Stimulated activated CD4-positive, alpha-beta T cell treated with anti-CD3 and anti-CD28 coated beads, TNF-alpha, amount 100 ng/mL, for 48 hours (primary cell): ENCODE data around the gene SRI.

ENCODE experiments used
- DNase-seq, 3 donors: peaks; one replicate each; pipeline ENCODE4 v3.0.0-alpha.2; 2020; ENCODE audit warnings: low read depth in 3 of 3

SRI gene

DNA sequence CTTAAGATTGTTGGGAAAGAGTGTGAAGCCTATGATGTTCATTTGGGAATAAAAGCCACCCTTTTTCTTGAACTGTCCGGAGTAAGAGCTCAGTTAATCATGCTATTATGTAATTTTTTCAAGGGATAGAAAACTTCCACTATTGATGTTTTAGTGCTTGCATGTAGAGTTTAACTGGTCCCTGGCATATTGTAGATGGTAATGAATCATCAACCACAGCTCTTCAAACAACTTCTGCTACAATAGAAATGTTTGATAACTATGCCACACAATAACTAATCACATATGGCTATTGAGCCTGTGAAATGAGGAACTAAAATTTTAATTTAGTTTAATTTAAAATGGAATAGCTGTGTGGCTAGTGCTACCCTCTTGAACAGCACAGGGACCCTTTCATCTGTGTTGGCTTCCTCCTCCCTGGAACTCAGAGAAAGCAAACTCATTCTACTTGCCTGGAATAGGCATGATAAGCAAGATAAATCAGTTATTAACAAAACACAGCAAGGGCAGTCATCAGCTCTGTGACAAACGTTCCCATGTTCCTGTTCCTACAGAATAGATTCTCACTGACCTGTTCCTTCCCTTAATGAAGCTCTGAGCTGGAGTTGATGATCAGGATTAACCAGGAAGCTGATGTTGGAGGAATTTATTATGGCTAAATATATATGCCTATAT lies 4.9 kb upstream of the SRI start:
- no peak for DNase-seq

- DNase-seq = no peak
Observed at GRCh38 chr7:88223265-88223664, 3.4 kb upstream of the SRI start.

DNA sequence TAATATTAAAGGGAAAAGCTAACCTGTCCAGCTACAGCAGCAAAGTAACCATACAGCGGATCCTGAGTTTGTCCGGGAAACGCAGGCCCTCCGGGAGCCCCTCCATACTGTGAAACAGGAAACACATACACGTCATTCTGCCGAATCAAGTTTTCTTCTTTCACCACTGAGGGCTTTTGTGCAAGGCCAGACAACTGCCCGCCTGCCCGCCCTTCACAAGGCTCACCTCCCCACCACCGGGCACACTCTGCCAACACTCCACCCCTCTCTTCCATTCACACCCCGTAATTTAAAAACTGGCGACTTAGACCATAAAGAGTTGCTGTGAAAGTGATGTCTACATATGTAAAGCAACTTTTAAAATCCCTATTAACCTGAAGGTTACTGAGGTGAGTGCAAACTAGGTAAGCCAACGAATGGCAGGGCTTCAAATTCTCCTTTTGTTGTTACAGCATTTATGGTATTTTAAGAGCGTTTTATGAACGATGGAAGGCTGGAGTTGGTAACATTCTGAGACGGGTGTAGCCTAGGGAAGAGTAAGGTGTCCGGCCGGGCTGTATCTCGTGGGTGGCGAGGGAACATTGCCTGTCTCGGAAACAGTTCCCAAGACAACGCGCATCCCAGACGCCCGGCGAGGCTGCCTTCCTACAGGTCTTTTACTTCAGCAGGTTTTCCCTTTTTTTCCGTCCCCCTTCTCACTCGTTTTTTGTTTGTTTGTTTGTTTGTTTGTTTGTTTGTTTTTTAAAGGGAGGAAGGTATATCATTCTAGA lies 817 bp downstream of the SRI start:
- no peak for DNase-seq

- DNase-seq = no peak
Observed at GRCh38 chr7:88218429-88218745, 1.5 kb downstream of the SRI start.

GRCh38 chr7:88217675-88218428 lies 2.0 kb downstream of the SRI start:
- no peak for DNase-seq

- DNase-seq = no peak
Observed at GRCh38 chr7:88216276-88216675, 3.6 kb downstream of the SRI start.

- DNase-seq = no peak
Observed at GRCh38 chr7:88215295-88215694, 4.5 kb downstream of the SRI start.

GRCh38 chr7:88214456-88214855 lies 5.4 kb downstream of the SRI start:
- no peak for DNase-seq

GRCh38 chr7:88212918-88213317 lies 6.9 kb downstream of the SRI start:
- no peak for DNase-seq

DNA sequence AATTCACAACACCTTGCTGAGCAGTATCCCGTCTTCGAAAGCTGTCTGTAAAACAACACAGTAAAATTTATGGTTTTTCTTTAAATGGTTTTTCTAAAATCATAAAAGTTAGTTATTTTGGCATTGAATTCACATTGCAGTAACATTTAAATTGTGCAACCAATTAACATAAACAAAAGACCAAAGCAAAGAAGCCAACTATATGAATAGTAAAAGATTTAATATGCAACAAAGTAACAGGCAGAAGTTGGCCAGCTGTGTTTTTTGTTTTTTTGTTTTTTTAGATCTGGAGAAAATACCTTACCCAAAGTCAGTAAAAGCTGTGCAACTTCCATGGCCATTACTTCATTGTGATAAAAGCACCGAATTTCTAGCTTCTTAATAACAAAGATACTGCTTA lies 11.3 kb downstream of the SRI start:
- DNase-seq = no peak

DNA sequence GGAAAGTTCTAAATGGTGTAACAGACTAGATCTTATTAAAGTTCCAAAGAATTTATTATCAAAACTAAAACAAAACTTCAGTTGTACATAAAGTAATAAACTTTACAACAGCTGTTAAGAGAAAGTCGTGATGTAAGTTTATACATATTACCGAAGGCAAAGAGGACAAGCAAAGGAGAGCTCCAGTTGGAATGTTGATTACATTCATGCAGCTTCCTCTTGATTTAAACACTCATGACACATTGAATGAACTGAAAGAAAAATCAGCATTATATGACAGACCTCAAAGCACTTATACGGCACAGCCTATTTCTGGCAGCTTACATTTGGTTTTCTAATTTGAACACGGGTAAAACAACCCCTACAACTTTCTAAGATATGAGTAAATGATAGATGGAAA lies 13.6 kb downstream of the SRI start:
- no peak for DNase-seq

- DNase-seq = no peak
Observed at GRCh38 chr7:88205179-88205578, 14.7 kb downstream of the SRI start.

- DNase-seq = no peak
Observed at GRCh38 chr7:88204525-88205110, 15.2 kb downstream of the SRI start.

- DNase-seq = no peak
Observed at GRCh38 chr7:88203401-88203800, 16.4 kb downstream of the SRI start.

DNA sequence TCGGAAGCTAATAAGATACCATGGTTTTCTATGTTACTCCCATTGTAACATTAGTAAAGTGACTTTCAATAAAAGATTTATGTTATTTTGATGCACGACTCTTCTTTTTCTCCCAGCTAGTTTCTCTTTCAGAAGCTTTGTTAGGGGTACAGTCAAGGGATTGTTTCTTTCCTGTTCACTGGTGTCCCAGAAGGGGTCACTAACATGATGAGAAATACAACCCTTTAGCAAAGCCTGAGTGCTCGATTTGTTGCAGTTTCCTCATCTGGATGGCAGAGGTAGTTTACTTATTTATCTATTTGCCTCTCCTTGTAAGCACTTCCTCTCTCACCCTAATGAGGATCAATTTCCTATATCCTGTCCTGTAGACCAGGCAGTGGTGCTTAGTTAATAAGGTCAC lies 17.0 kb downstream of the SRI start:
- DNase-seq = no peak

GRCh38 chr7:88202278-88202677 lies 17.6 kb downstream of the SRI start:
- DNase-seq = no peak

GRCh38 chr7:88201305-88201704 lies 18.5 kb downstream of the SRI start:
- DNase-seq = no peak

GRCh38 chr7:88200789-88201188 lies 19.0 kb downstream of the SRI start:
- DNase-seq = no peak

DNA sequence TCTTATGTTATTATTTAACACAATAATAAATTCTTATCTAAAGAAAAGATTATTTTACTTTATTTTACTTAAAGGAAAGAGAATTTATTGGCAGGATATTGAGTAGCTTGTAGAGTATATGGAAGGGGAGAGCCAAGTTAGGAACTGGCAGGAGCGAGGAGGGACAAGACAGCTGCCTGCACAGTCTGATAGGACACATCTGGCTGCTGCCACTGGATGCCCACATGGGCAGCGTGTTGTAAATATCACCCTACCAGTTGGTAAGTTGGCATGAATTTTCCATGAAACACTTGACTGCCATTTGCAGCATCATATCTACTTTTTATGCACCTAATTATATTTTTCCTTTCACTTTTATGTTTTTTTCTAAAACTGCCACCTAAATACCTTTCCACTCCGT lies 19.6 kb downstream of the SRI start:
- DNase-seq = no peak

DNA sequence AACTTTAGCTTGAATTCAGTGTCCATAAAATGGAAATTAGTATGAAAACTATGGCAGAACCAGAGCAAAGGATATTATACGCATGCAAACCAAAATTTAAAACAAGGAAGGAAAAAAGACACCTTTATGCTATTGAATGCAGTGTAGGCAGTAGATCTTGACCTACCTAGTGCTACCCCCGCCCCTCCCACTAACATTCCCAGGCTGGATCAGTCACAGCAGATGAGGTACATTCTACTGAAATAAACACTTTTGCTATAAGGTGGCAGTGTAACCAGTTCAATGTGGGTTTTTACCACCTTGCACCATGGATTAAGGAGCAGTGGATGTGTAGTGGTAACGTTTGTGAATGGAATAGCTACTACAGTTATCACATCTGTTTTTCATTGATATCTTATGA lies 27.9 kb downstream of the SRI start:
- DNase-seq = no peak

DNA sequence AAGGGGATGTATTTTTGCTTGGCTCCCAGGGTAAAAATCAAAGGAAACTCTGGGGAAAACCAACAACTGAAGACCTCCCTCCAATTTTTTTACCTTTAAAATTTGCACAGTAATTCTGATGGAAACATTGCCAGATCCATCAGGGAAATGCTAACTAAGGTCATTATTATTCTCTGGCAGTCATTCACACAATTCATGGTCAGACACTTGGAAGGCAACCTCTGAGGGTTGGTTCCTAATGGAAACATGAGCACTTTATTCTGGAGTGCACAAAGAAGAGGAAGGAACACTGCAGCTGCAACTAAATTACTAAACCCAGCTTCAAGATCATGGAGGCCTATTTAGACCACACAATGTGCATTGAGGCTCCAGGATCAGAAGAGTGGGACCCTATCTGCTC lies 34.2 kb downstream of the SRI start:
- no peak for DNase-seq

- no peak for DNase-seq
Observed at GRCh38 chr7:88184848-88185304, 35.0 kb downstream of the SRI start.

DNA sequence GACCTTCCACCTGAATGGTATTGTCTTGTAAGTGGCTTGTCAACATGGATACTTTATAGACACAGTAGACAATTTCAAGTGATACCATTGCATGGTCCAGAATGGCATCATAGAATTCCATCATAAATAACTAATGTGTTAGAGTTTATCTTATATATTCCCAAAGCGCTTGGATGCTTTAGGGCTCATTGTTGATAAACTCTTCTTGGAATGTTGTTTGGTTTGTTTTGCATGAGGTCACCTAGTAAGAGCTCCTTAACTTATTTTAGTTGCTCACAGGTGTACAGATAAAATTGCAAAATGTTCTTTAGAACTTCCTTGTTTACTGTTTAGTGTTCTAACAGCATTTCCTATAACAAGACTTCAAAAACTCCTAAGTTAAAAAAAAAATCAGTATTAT lies 36.8 kb downstream of the SRI start:
- DNase-seq = no peak
